GM19467 (cell line): ENCODE results near the gene GCNT4.
"Not testable (repeated sequence)": the region's sequence is repeated elsewhere in the genome, so short reads cannot be mapped to it uniquely, and the experiment has no call there.

ENCODE experiments used
- ATAC-seq: cut with Tn5 transposase; IDR thresholded peaks from one replicate; pipeline ENCODE4 v1.9.1; 2021; ENCODE audit warnings: mild to moderate bottlenecking, moderate library complexity; ENCODE audit not compliant: unreplicated experiment

GCNT4 gene

GRCh38 chr5:75052192-75053053 is at the start of gene GCNT4:
Gene GCNT4, minus strand, starts transcription at chr5:75052558. Its CDS starts 22,521 bp downstream, at chr5:75030037.
- ATAC-seq: no peak

- ATAC-seq: not testable (repeated sequence)
Observed at GRCh38 chr5:75095956-75096355, 43.6 kb upstream of the GCNT4 start.

DNA sequence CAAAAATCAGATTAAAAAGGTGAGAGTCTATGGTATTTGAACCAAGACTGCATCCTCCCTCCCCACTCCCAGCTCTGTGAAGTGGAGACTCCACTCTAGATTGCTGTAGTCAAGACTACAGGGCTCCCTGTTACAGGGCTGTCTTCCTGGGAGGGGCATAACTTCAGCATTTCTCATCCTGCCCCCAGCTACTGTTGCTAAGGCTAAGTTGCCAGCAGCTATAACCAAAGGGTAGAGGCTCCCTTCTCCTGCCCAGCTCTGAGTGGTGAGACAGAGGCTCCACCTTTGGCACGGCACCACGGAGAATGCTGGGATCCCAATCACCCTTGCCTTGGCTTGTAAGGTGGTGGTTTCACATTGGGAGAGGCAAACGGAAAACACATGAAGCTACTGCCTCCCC is 39.2 kb upstream of the GCNT4 start:
- ATAC-seq: no peak

GRCh38 chr5:75089662-75090061 is 37.3 kb upstream of the GCNT4 start:
- no peak for ATAC-seq

GRCh38 chr5:75089137-75089536 is 36.8 kb upstream of the GCNT4 start:
- no peak for ATAC-seq

- no peak for ATAC-seq
Observed at GRCh38 chr5:75088648-75089047, 36.3 kb upstream of the GCNT4 start.

- ATAC-seq: no peak
Observed at GRCh38 chr5:75081510-75081909, 29.2 kb upstream of the GCNT4 start.

- not testable (repeated sequence) for ATAC-seq
Observed at GRCh38 chr5:75079346-75079745, 27.0 kb upstream of the GCNT4 start.

DNA sequence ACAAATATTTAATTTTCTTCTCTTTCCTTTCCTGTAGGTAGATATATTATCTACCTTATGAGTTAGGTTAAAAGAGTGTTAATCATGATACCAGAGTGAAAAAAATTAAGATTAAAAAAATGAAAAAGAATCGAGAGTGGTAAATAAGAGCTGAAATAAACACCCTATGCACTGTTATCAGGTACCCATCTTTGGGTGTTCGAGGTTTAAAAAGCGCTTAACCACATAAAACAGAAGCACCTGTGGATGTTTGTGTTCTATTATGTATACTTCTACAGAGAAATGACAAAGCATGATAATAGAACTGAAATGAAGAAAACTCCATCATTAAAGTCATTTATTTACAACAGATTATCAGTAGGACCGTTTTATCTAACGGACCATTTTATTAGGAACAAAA is 25.7 kb upstream of the GCNT4 start:
- no peak for ATAC-seq

DNA sequence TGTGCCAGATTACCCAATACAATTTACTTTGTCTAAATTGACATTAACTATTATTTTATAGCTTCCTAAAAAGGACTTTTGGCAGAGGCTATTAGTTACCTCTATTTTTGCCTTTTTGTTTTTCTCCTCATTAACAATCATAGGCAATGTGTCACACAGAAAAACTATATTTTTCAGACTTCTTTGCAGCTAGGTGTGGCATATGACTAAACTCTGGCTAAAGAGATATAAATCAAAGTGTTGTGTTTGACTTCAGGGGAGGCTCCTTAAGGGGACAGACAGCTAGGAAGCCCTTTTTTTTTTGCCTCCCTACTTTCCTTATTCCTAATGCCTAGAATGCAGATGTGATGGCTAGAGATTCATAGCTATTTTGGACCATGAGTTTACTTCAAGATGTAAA is 19.7 kb upstream of the GCNT4 start:
- no peak for ATAC-seq

- ATAC-seq: no peak
Observed at GRCh38 chr5:75071100-75071499, 18.7 kb upstream of the GCNT4 start.

GRCh38 chr5:75067434-75067833 is 15.1 kb upstream of the GCNT4 start:
- no peak for ATAC-seq

- no peak for ATAC-seq
Observed at GRCh38 chr5:75062925-75063531, 10.7 kb upstream of the GCNT4 start.

DNA sequence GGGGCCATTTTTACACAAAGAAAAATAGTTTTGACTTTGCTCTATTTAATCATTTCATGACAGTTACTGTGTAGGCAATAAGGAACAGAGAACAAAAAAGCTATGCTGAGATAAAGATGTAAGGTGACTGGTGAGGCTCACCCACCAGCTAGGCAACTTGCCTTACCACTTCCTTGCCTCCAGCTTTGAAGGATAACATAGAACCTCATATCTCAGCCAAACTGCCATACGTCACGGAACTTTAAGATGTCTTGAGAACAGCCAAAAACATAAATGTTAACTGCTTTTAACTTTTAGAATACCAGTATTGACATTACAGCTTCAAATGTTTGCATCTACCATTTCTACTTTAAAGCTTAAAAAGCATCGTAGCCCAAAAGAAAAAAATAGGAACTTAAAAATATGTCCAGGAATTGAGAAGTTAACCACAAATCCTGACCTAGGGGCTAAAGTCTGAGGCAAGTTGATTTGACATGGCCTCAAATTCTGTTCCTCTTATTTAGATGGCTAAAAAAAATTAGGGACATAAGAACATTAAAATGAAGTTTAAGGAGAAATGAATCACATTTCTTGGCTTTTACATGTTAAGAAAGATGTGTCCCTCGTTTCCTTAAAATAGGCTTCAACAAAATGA is 7.7 kb upstream of the GCNT4 start:
- no peak for ATAC-seq

GRCh38 chr5:75058986-75059535 is 6.7 kb upstream of the GCNT4 start:
- ATAC-seq: no peak

- ATAC-seq: no peak
Observed at GRCh38 chr5:75057561-75057960, 5.2 kb upstream of the GCNT4 start.

GRCh38 chr5:75055727-75056144 is 3.4 kb upstream of the GCNT4 start:
- ATAC-seq: no peak

GRCh38 chr5:75054134-75054930 is 2.0 kb upstream of the GCNT4 start:
- no peak for ATAC-seq

GRCh38 chr5:75053304-75054133 is 1.2 kb upstream of the GCNT4 start:
- ATAC-seq: no peak

GRCh38 chr5:75053054-75053303 is 621 bp upstream of the GCNT4 start:
- ATAC-seq: no peak
